Sigmoid colon (tissue), 7 donors: ENCODE results near the gene CD99. TPM values are rescaled to one million over a fixed set of nuclear protein-coding genes. Genes with fewer than 3 reads are reported as not detected.

Experiments used
- DNase-seq: peaks from one replicate; pipeline ENCODE4 v3.0.0-alpha.2; 2019
- H3K27ac ChIP-seq, 4 donors: fragments of 200-600 bp; sonication (generic); one replicate each; pipeline ENCODE4 v1.5.1; 2016 to 2019; ENCODE audit warnings: mild to moderate bottlenecking in 1 of 4
- H3K27me3 ChIP-seq, 3 donors: fragments of 200-600 bp; sonication (generic); one replicate each; pipeline ENCODE4 v1.5.1; 2019; ENCODE audit warnings: mild to moderate bottlenecking in 1 of 3
- H3K36me3 ChIP-seq, 4 donors: fragments of 200-600 bp; sonication (generic); one replicate each; pipeline ENCODE4 v1.5.1; 2016 to 2019
- H3K4me1 ChIP-seq, 4 donors: fragments of 200-600 bp; sonication (generic); one replicate each; pipeline ENCODE4 v1.5.1; 2017 to 2019
- H3K4me3 ChIP-seq, 4 donors: fragments of 200-600 bp; sonication (generic); one replicate each; pipeline ENCODE4 v1.5.1; 2017 to 2019; ENCODE audit warnings: mild to moderate bottlenecking in 2 of 4, moderate library complexity in 1 of 4
- H3K9me3 ChIP-seq, 4 donors: fragments of 200-600 bp in 3 of 4; sonication (generic) in 3 of 4; one replicate each; pipeline versions ENCODE4 v1.5.1 to v1.6.1; 2013 to 2019
- CTCF ChIP-seq, 4 experiments: fragments of 450-650 bp in 3 of 4; fragments of 200-600 bp in 1 of 4; IDR thresholded peaks; one replicate each; pipeline ENCODE4 v1.5.1; 2016 to 2019; ENCODE audit warnings: antibody characterized with exemption in 4 of 4, mild to moderate bottlenecking in 3 of 4, moderate library complexity in 2 of 4
- EP300 ChIP-seq, 4 donors: sonication (generic); formaldehyde crosslinking; IDR thresholded peaks; one replicate each; pipeline ENCODE4 v1.6.1; 2017; ENCODE audit warnings: antibody characterized with exemption in 4 of 4
- POLR2A ChIP-seq, 2 donors: fragments of 450-650 bp; IDR thresholded peaks; one replicate each; pipeline ENCODE4 v1.6.1; 2016; ENCODE audit warnings: antibody characterized with exemption in 2 of 2, mild to moderate bottlenecking in 2 of 2, moderate library complexity in 2 of 2
- POLR2AphosphoS5 ChIP-seq, 4 donors: sonication (generic); formaldehyde crosslinking; IDR thresholded peaks; one replicate each; pipeline ENCODE4 v1.6.1; 2017; ENCODE audit warnings: antibody characterized with exemption in 4 of 4
- WGBS, 2 donors: extraction: QIAGEN DNeasy Blood & Tissue Kit; methylation state at CpG; one replicate each; pipeline ENCODE4 v1.1.7; 2013; 5-methylcytosine and 5-hydroxymethylcytosine counted together
- intact Hi-C: fragments of 100-400 bp; cut with DNase I; formaldehyde crosslinking; loops from one replicate; pipeline ENCODE4 v1.15.1; 2023
- polyA plus RNA-seq, 3 donors: library from polyadenylated mRNA; stranded (reverse); fragments of 200-250 nt; gene quantifications; one replicate each; pipeline ENCODE4 v1.2.3, GENCODE V29; 2013
- total RNA-seq, 4 donors: library from RNA; depleted of rRNA; stranded (reverse); fragments of >200 nt; gene quantifications; one replicate each; pipeline ENCODE4 v1.1.0, GENCODE V29; 2016
- donor health status: healthy with polysubstance abuse.
- donor health status: Bipolar disorder and iron deficiency.
- donor health status: healthy.

Gene CD99
- total and polyA plus RNA-seq, 7 donors: 77.2 to 552 (median 285) TPM

GRCh38 chrX:2698604-2699003 is 7.5 kb downstream of the CD99 start:
- WGBS, 2 donors: 78 to 85% methylated on average over 5 of the region's 5 CpGs
- TF ChIP-seq EP300 (IDR thresholded peaks at IDR 0.05) (no peak), POLR2AphosphoS5 (IDR thresholded peaks at IDR 0.05) (no peak), CTCF (IDR thresholded peaks at IDR 0.05) (no peak)
- Histone ChIP-seq H3K4me3 (no peak overlapping the region), H3K9me3 (no peaks in the 10 kb centered on the region), H3K36me3 (peaks cover 0 to 9% (median 0%) of the 10 kb centered on the region in 4 donors), H3K4me1 (peaks cover 0 to 100% (median 93%) of the 10 kb centered on the region in 4 donors), H3K27me3 (no peaks in the 10 kb centered on the region), H3K27ac (peak overlapping the region in 3 of 4 donors; percentile 85 to 97 (median 94))
- intact Hi-C loops: loop anchor here (10.0 kb wide), 2 partner anchors 196 to 374 kb away; no protein-coding TSS in a partner anchor
- DNase-seq: no peak

- no peak for DNase-seq
- H3K4me3 ChIP-seq: no peak overlapping the region
- H3K4me1 ChIP-seq: peaks cover 0 to 100% (median 94%) of the 10 kb centered on the region in 4 donors
- no peak for TF ChIP-seq CTCF (IDR thresholded peaks at IDR 0.05)
- no peak for TF ChIP-seq POLR2AphosphoS5 (IDR thresholded peaks at IDR 0.05)
- no peak for TF ChIP-seq POLR2A (IDR thresholded peaks at IDR 0.05)
- TF ChIP-seq EP300 (IDR thresholded peaks at IDR 0.05): no peak
- H3K27me3 ChIP-seq: no peaks in the 10 kb centered on the region
- WGBS, 2 donors: 95 to 97% methylated on average over 4 of the region's 4 CpGs
- H3K27ac ChIP-seq: peak overlapping the region in 2 of 4 donors; percentile 15 to 97
- H3K9me3 ChIP-seq: no peaks in the 10 kb centered on the region
- H3K36me3 ChIP-seq: peaks cover 0 to 9% (median 0%) of the 10 kb centered on the region in 4 donors
- intact Hi-C loops: loop anchor here (5.0 to 10.0 kb wide), 3 partner anchors 67 to 375 kb away; no protein-coding TSS in a partner anchor
Measured at GRCh38 chrX:2699959-2700358, 8.9 kb downstream of the CD99 start.

DNA sequence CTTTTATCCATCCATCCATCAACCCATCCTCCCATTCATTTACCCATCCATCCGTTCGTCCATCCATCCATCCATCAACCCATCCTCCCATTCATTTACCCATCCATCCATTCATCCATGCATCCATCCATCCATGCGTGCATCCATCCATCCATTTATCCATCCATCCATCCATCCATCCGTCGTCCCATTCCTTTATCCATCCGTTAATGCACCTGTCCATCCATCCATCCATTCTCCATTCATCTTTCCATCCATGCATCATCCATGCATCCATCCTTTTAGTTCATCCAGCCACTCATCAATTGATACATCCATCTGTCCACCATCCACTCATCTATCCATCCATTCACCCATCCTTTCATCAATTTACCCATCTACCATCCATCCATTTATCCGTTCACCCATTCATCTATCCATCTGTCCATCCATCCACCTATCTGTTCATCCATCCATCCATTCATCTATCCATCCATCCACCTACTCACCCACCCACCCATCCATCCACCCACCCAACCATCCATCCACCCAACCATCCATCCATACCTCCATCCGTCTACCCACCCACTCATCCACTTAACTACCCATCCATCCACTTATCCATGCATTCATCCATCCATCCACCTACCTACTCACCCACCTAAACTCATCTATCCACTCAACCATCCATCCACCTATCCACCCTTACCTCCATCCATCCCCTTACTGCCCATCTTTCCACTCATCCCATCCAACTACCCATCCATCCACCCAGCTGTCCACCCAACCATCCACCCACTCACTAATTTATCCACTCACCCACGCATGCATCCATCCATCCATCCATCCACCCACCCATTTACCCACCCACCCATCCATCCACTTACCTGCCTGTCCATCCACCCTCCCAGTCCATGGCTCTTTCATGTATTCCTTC is 9.6 kb downstream of the CD99 start:
- DNase-seq: no peak
- peaks cover 0 to 100% (median 94%) of the 10 kb centered on the region in 4 donors for H3K4me1 ChIP-seq
- no peaks in the 10 kb centered on the region for H3K9me3 ChIP-seq
- H3K4me3 ChIP-seq: no peak overlapping the region
- 97 to 98% methylated on average over 9 of the region's 9 CpGs for WGBS, 2 donors
- H3K36me3 ChIP-seq: peaks cover 0 to 9% (median 0%) of the 10 kb centered on the region in 4 donors
- TF ChIP-seq POLR2AphosphoS5 (IDR thresholded peaks at IDR 0.05): no peak
- TF ChIP-seq POLR2A (IDR thresholded peaks at IDR 0.05): no peak
- no peaks in the 10 kb centered on the region for H3K27me3 ChIP-seq
- H3K27ac ChIP-seq: peak overlapping the region in 3 of 4 donors; percentile 44 to 97 (median 62)
- intact Hi-C loops: loop anchor here (5.0 kb wide), 1 partner anchor 67 kb away; no protein-coding TSS in a partner anchor

GRCh38 chrX:2701600-2701999 is 10.5 kb downstream of the CD99 start:
- peak overlapping the region in 3 of 4 donors; percentile 44 to 97 (median 62) for H3K27ac ChIP-seq
- no peaks in the 10 kb centered on the region for H3K9me3 ChIP-seq
- no peak for DNase-seq
- H3K4me3 ChIP-seq: no peak overlapping the region
- 56 to 80% methylated on average over 6 of the region's 6 CpGs for whole genome bisulfite sequencing, 2 donors
- TF ChIP-seq EP300 (IDR thresholded peaks at IDR 0.05) (no peak), CTCF (IDR thresholded peaks at IDR 0.05) (no peak), POLR2AphosphoS5 (IDR thresholded peaks at IDR 0.05) (peak in 1 of 4 donors; percentile 9), POLR2A (IDR thresholded peaks at IDR 0.05) (no peak)
- peaks cover 0 to 100% (median 94%) of the 10 kb centered on the region in 4 donors for H3K4me1 ChIP-seq
- intact Hi-C loops: loop anchor here (5.0 kb wide), 1 partner anchor 66 kb away; no protein-coding TSS in a partner anchor
- no peaks in the 10 kb centered on the region for H3K27me3 ChIP-seq
- H3K36me3 ChIP-seq: peaks cover 0 to 8% (median 0%) of the 10 kb centered on the region in 4 donors

GRCh38 chrX:2703991-2704369 is 12.9 kb downstream of the CD99 start:
- Histone ChIP-seq H3K9me3 (no peaks in the 10 kb centered on the region), H3K27ac (peak overlapping the region; percentile 38 to 97 (median 67)), H3K36me3 (peaks cover 0 to 4% (median 0%) of the 10 kb centered on the region in 4 donors), H3K4me1 (peaks cover 0 to 100% (median 95%) of the 10 kb centered on the region in 4 donors), H3K27me3 (no peaks in the 10 kb centered on the region), H3K4me3 (peak overlapping the region in 2 of 4 donors; percentile 0 to 23)
- TF ChIP-seq POLR2AphosphoS5 (IDR thresholded peaks at IDR 0.05) (peak in 3 of 4 donors; percentile 60 to 74 (median 68)), EP300 (IDR thresholded peaks at IDR 0.05) (peak in 3 of 4 donors; percentile 12 to 76 (median 61)), POLR2A (IDR thresholded peaks at IDR 0.05) (no peak), CTCF (IDR thresholded peaks at IDR 0.05) (peak in 3 of 4 experiments; percentile 25 to 47 (median 40))
- intact Hi-C loops: loop anchor here (5.0 kb wide), 1 partner anchor 63 kb away; no protein-coding TSS in a partner anchor
- WGBS, 2 donors: 17 to 44% methylated on average over 14 of the region's 14 CpGs
- no peak for DNase-seq
